ENCODE results near the gene GTF2B.
"Not testable (repeated sequence)": the region's sequence is repeated elsewhere in the genome, so short reads cannot be mapped to it uniquely, and the experiment has no call there.

The GTF2B gene

GRCh38 chr1:88880717-88881116 is 10.7 kb downstream of the GTF2B start:
- DNase-seq = not testable (repeated sequence)

DNA sequence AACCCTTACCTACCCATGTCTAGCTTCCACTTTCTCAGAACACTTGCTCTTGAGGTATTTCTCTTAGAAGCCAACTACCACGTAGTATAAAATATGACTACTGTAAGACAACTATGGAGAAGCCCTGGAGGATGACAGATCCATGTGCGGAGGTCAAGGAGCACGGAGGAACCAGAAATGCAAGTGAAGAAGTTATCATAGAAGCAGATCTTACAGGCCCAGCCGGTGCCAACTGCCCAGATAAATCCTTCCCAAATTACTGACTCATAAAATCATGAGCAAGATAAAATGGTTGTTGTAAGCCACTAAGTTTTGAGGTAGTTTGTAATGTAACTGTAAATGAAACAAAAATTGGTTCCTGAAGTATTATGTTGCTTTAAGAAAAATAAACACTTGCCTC is 12.6 kb downstream of the GTF2B start:
- DNase-seq = no peak

DNA sequence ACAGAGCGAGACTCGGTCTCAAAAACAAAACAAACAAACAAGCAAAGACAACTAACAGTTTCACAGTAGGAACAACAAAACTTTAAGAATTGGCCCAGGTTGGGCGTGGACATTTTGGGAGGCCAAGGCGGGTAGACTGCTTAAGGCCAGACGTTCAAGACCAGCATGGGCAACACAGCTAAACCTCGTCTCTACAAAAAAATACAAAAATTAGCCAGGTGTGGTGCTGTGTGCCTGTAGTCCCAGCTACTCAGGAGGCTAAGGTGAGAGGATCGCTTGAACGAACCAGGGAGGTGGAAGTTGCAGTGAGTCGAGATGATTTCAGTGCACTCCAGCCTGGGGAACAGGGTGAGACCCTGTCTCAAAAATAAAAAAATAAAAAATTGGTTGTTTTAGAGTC is 13.5 kb downstream of the GTF2B start:
- no peak for DNase-seq

DNA sequence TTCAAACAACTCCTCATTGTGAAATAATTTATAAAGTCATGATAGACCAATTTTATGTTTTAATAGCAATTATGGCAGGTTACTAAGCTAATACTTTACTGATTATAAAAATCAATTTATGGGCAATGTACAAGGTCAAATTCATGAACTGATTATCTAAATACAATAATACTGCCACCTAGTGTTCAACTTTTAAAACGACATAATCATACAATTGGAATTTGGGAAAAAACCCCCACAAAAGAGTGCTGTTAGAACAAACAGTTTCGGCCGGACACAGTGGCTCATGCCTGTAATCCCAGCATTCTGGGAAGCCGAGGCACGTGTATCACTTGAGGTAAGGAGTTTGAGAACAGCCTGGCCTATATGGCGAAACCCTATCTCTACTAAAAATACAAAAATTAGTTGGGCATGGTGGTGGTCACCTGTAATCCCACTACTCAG is 14.0 kb downstream of the GTF2B start:
- DNase-seq = no peak

DNA sequence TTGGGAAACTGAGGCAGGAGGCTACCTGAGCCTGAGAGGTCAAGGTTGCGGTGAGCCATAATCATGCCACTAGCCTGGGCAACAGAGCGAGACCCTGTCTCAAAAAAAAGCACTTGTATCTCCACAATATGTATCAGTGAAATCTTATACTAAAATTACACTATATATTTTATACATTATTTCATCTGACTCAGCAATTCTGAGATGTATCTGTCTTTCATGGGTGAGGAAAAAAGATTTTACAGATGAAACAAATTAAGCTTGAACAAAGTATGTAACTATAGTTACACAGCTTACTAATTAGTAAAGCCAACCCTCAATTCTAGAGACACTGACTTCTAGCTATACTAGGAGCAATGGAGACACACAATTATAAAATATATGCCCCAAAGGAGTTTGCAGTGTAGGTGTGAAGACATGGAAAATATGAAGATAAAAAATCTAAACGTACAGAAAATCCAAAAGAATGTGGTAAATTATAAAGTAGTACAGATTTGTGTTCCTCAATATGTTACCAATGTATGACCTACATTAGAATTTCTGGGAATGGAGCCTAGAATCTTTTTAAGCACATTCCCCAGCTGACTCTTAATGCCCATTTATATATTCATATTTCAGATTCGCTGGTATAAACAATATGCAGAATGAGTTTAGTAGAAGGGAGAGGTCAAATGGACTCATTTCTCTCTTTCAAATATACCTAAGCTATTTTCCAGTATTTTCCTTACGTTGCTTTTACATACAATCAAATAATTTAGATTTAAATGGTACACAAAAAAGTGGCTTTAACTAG is 14.6 kb downstream of the GTF2B start:
- DNase-seq = no peak

DNA sequence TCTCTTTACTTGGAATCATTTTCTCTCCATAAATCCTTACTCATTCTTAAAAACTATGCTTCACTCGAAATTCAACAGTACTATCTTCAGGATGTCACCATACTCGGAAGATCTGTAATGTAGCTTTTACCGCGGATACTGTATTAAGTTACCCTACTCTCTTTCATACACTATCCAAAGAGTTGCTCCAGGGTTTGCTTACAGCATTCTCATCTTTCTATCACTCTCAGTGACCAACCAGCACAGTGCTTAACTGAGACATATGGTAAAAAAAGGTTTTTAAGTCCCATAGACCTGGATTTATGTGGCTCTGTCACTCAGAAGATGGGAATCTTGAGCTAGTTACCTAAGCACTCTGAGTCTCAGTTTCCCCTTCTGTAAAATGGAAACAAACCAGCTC is 15.8 kb downstream of the GTF2B start:
- no peak for DNase-seq

- no peak for DNase-seq
Measured at GRCh38 chr1:88873737-88874349, 17.5 kb downstream of the GTF2B start.

GRCh38 chr1:88869644-88870043 is 21.7 kb downstream of the GTF2B start:
- DNase-seq = not testable (repeated sequence)

DNA sequence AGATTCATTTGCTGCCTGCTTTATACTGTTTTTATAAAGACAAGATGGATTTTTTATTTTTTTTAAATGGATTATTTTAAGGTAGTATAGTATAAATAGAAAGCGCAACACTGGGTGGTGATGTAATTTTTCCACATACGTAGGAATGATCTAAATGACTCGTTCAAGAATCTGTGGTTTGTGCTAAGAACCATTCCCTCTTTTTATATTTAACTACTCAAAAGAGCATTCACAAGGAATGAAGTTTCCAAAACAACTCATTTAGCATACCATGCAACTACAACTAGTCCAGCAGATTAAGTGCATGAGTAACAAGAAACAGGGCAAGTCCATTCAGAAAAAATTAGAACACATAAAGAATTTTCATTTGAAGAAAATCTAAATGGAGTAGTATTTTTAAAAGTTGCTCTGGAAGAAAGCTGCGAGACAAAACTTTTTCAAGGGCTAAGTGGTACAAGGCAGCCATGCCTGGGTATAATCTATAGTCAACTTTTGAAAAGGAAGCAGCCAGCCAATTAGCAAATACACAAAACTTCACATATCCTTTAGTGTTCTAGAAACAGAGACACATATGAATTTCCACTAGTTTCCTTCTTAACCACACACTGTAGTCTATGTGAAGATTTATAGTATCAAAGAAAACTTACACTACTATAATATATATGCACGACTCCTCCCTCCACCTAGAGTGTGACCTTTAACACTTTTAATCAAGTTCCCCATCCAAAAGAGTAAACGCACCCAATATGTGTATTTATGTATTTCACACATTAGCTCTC is 23.4 kb downstream of the GTF2B start:
- no peak for DNase-seq

DNA sequence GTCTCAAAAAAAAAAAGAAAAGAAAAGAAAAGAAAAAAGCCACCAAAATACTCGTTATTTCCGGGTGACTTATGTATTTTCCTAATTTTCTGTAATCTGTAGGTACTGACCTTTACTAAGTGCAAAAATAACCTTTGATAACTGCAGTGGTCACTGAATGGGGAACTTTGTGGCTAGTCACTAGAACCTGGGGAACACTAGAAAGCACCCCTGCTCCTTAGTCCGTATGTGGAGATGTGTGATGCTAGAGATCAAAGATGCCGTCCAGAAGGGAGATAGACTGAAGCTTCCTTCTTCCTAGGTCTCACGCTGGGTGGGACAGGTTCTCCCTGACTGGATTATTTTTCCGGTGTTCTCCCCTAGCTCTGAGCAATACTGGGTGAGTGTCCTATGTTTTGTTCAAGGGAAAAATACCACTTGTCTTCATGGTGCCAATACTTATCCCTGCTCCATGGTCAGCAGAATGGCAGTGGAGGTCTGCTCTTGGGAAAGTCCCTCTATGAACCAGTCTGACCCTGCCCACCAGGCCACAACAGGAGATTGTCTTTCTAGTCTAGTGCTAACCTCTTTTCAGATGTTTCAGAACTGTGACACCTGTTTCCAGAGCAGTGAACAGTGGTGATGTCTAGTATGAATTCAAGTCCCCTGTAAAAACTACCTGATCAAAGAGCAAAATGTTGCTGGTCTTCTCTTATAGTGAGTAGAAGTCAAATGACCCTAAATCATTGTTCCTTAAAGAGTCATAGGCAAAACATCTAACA is 39.9 kb downstream of the GTF2B start:
- DNase-seq = no peak

DNA sequence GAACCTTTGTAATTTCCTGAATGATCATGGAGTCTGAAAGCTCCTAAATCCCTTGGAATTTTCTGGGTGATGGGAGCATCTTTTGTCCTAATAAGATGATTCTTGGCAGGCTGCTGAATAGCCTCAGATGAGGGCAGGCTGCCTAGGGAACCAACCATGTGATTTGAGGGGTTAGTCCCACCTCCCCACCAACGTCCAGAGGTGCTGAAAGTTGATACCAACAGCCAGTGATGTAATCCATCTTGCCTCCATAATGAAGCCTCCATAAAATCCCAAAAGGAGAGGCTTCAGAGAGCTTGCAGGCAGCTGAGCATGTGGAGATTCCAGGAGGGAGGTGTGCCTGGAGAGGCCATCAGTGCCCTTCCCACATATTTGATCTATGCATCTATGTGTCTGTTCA is 43.7 kb downstream of the GTF2B start:
- DNase-seq = no peak

- no peak for DNase-seq
Measured at GRCh38 chr1:88825721-88826120, 65.6 kb downstream of the GTF2B start.

DNA sequence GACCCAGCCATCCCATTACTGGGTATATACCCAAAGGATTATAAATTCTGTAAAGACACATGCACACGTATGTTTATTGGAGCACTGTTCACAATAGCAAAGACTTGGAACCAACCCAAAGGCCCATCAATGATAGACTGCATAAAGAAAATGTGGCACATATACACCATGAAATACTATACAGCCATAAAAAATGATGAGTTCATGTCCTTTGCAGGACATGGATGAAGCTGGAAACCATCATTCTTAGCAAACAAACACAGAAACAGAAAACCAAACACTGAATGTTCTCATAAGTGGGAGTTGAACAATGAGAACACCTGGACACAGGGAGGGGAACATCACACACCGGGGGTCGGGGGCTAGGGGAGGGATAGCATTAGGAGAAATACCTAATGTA is 71.7 kb downstream of the GTF2B start:
- DNase-seq = not testable (repeated sequence)

- no peak for DNase-seq
Measured at GRCh38 chr1:88813471-88813870, 77.9 kb downstream of the GTF2B start.

- DNase-seq = no peak
Measured at GRCh38 chr1:88812366-88812765, 79.0 kb downstream of the GTF2B start.

DNA sequence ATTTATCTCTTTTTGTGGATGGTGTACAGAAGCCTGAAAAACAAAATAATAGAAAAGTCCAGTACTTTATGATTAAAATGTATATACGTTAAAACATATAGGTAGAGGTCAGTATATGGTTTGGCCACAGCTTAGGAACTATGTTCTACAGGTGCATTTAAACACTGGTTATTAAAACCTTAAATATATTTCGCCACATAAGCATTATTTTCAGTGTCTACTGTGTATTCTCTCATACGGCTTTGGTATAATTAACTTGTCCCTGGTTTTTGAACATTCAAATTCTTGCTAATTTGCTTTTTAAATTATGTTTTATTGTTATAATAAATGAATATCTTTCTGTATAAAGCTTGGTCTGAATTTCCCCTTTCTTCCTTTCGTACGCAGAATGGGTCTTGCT is 87.9 kb downstream of the GTF2B start:
- no peak for DNase-seq

DNA sequence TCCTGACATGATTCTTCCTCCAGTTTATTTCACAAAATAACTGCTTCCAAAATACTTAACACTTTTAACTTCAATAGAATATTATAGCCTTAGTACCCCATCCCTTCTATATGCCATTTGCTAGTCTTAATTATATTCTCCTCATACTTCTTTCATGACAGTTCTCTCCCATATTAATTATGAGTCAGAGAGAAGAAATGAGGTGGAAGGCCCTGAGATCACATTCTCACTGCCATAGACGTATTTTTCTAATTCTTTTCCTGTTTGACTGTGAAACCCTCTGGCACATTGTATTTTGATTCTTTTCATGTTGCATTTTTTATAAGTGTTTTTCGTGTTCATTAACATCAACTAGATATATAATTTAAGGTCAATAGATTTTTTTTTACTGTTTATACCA is 88.4 kb downstream of the GTF2B start:
- no peak for DNase-seq
